H1 (cell line): Measurements from ENCODE around the gene OR5B2. TPM values are rescaled to one million over a fixed set of nuclear protein-coding genes. Genes with fewer than 3 reads are reported as not detected.

ENCODE experiments used
- CTCF ChIA-PET: fragments of 300-600 bp; sonication (Branson Sonifier 250); formaldehyde crosslinking; loops from one replicate; lab custom pipeline; 2021; ENCODE audit not compliant: partially characterized antibody; lab: Charles Lee
- POLR2A ChIA-PET: fragments of 300-600 bp; sonication (Branson Sonifier 250); formaldehyde crosslinking; loops from one replicate; lab custom pipeline; 2021; ENCODE audit warnings: inconsistent platforms; ENCODE audit not compliant: partially characterized antibody; lab: Charles Lee
- DNase-seq, 2 experiments: peaks; one replicate each; pipeline versions ENCODE4 v3.0.0 to v3.0.0-alpha.2; 2010 to 2022; ENCODE audit warnings: low spot score in 2 of 2, low read depth in 1 of 2, mixed read lengths in 1 of 2
- FAIRE-seq: peaks from 2 replicates; lab custom pipeline; 2011; peaks lifted over from hg19 to GRCh38; lab: Jason Lieb, UNC
- H2AFZ ChIP-seq: 2 replicates; pipeline ENCODE4 v1.8.1; 2012; ENCODE audit warnings: low read length, inconsistent platforms
- H2AK5ac ChIP-seq: 2 replicates; pipeline ENCODE4 v1.6.1; 2013; ENCODE audit warnings: low read depth, low read length
- H2BK120ac ChIP-seq: replicated peaks from 2 replicates; pipeline ENCODE3; 2013; ENCODE audit warnings: low read depth, low read length, inconsistent platforms
- H2BK12ac ChIP-seq: 2 replicates; pipeline ENCODE4 v1.6.1; 2013; ENCODE audit warnings: low read depth, low read length
- H2BK15ac ChIP-seq: 2 replicates; pipeline ENCODE4 v1.6.1; 2013; ENCODE audit warnings: low read length
- H2BK20ac ChIP-seq: 2 replicates; pipeline ENCODE4 v1.6.1; 2013; ENCODE audit warnings: low read length
- H2BK5ac ChIP-seq: 2 replicates; pipeline ENCODE4 v1.6.1; 2013; ENCODE audit warnings: low read depth, low read length
- H3K14ac ChIP-seq: 2 replicates; pipeline ENCODE4 v1.6.1; 2013; ENCODE audit warnings: inconsistent platforms; ENCODE audit not compliant: insufficient read length
- H3K18ac ChIP-seq: 2 replicates; pipeline ENCODE4 v1.6.1; 2013; ENCODE audit warnings: low read length; ENCODE audit errors: extremely low read depth
- H3K23ac ChIP-seq: 2 replicates; pipeline ENCODE4 v1.6.1; 2013; ENCODE audit warnings: inconsistent platforms; ENCODE audit not compliant: insufficient read length
- H3K23me2 ChIP-seq: 2 replicates; pipeline ENCODE4 v1.6.1; 2013; ENCODE audit warnings: low read depth, low read length
- H3K27ac ChIP-seq: 2 replicates; pipeline ENCODE4 v1.6.1; 2011; ENCODE audit warnings: low read depth, low read length, inconsistent platforms
- H3K27me3 ChIP-seq, 4 experiments: replicated peaks in 1 of 4; 1 replicate in 1 of 4; 2 replicates in 3 of 4; pipeline versions ENCODE4 v1.6.1 to v1.8.1; 2011 to 2013; ENCODE audit warnings: low read length in 3 of 4, mild to moderate bottlenecking in 3 of 4, inconsistent platforms in 2 of 4, mixed read lengths in 2 of 4, moderate library complexity in 1 of 4; ENCODE audit not compliant: control insufficient read depth in 3 of 4, insufficient read depth in 3 of 4; ENCODE audit errors: extremely low read depth in 1 of 4
- H3K36me3 ChIP-seq, 4 experiments: 2 replicates each; pipeline versions ENCODE4 v1.6.1 to v1.8.1; 2011 to 2013; ENCODE audit warnings: mild to moderate bottlenecking in 4 of 4, low read length in 3 of 4, moderate library complexity in 2 of 4, control low read depth in 1 of 4, inconsistent platforms in 1 of 4; ENCODE audit not compliant: insufficient read depth in 4 of 4, control insufficient read depth in 2 of 4
- H3K4ac ChIP-seq: replicated peaks from 2 replicates; pipeline ENCODE3; 2013; ENCODE audit warnings: low read length, low read depth, mixed read lengths, inconsistent platforms; ENCODE audit not compliant: insufficient read length
- H3K4me1 ChIP-seq, 4 experiments: replicated peaks in 1 of 4; 1 replicate in 1 of 4; 2 replicates in 3 of 4; pipeline versions ENCODE4 v1.6.1 to v1.8.1; 2011 to 2013; ENCODE audit warnings: low read length in 3 of 4, inconsistent platforms in 2 of 4, mixed read lengths in 1 of 4; ENCODE audit not compliant: insufficient read depth in 4 of 4, control insufficient read depth in 3 of 4
- H3K4me2 ChIP-seq, 2 experiments: 2 replicates each; pipeline versions ENCODE4 v1.6.1 to v1.8.1; 2011 to 2013; ENCODE audit warnings: low read depth in 2 of 2, low read length in 2 of 2, control low read depth in 1 of 2, inconsistent platforms in 1 of 2, mild to moderate bottlenecking in 1 of 2; ENCODE audit not compliant: insufficient read depth in 1 of 2
- H3K4me3 ChIP-seq, 4 experiments: fragments of 200-600, 300-600 bp in 1 of 4; sonication (generic), shearing (Covaris generic), sonication (Bioruptor Twin) in 1 of 4; 2 replicates each; pipeline versions ENCODE4 v1.5.1 to v1.8.1; 2011 to 2016; ENCODE audit warnings: low read length in 4 of 4, low read depth in 3 of 4, control low read depth in 2 of 4, inconsistent platforms in 2 of 4, mild to moderate bottlenecking in 2 of 4, mixed read lengths in 1 of 4, moderate library complexity in 1 of 4; ENCODE audit not compliant: insufficient read depth in 2 of 4; ENCODE audit errors: extremely low read depth in 1 of 4
- H3K56ac ChIP-seq: replicated peaks from 2 replicates; pipeline ENCODE3; 2013; ENCODE audit warnings: low read depth, mild to moderate bottlenecking, mixed read lengths, low read length, inconsistent platforms; ENCODE audit not compliant: insufficient read length
- H3K79me1 ChIP-seq: 2 replicates; pipeline ENCODE4 v1.6.1; 2013; ENCODE audit warnings: low read depth, low read length, control low read depth
- H3K79me2 ChIP-seq, 2 experiments: 2 replicates each; pipeline versions ENCODE4 v1.6.1 to v1.8.1; 2012 to 2013; ENCODE audit warnings: low read length in 2 of 2, mild to moderate bottlenecking in 2 of 2, inconsistent platforms in 1 of 2; ENCODE audit not compliant: insufficient read depth in 2 of 2, control insufficient read depth in 1 of 2
- H3K9ac ChIP-seq, 4 experiments: replicated peaks in 1 of 4; 1 replicate in 1 of 4; 2 replicates in 3 of 4; pipeline versions ENCODE4 v1.6.1 to v1.8.1; 2011 to 2013; ENCODE audit warnings: low read depth in 3 of 4, low read length in 3 of 4, control low read depth in 2 of 4, mild to moderate bottlenecking in 2 of 4, moderate library complexity in 2 of 4, inconsistent platforms in 1 of 4; ENCODE audit errors: extremely low read depth in 1 of 4
- H3K9me3 ChIP-seq, 2 experiments: 2 replicates each; pipeline versions ENCODE4 v1.6.1 to v1.8.1; 2012 to 2013; ENCODE audit warnings: mild to moderate bottlenecking in 2 of 2, moderate library complexity in 2 of 2, control low read depth in 1 of 2, inconsistent platforms in 1 of 2, low read depth in 1 of 2, low read length in 1 of 2, mixed read lengths in 1 of 2; ENCODE audit not compliant: insufficient read depth in 2 of 2
- H4K20me1 ChIP-seq, 2 experiments: replicated peaks in 1 of 2; 2 replicates each; pipeline versions ENCODE3 to v1.8.1; 2011 to 2013; ENCODE audit warnings: inconsistent platforms in 2 of 2, low read length in 2 of 2, mild to moderate bottlenecking in 1 of 2; ENCODE audit not compliant: insufficient read depth in 2 of 2, control insufficient read depth in 1 of 2
- H4K5ac ChIP-seq: 2 replicates; pipeline ENCODE4 v1.6.1; 2013; ENCODE audit warnings: low read length, low read depth, mixed read lengths, inconsistent platforms; ENCODE audit not compliant: insufficient read length
- H4K8ac ChIP-seq: 2 replicates; pipeline ENCODE4 v1.8.0; 2013; ENCODE audit warnings: mild to moderate bottlenecking, moderate library complexity, low read length, inconsistent platforms; ENCODE audit not compliant: insufficient read depth; ENCODE audit errors: extremely low read depth
- H4K91ac ChIP-seq: replicated peaks from 2 replicates; pipeline ENCODE3; 2013; ENCODE audit warnings: low read length, mixed read lengths, inconsistent platforms; ENCODE audit not compliant: insufficient read length
- CEBPB ChIP-seq: IDR thresholded peaks from 2 replicates; pipeline ENCODE4 v1.6.1; 2012; ENCODE audit warnings: low read depth, low read length
- GABPA ChIP-seq: IDR thresholded peaks from 2 replicates; pipeline ENCODE4 v1.6.1; 2011; ENCODE audit warnings: mild to moderate bottlenecking, low read length, moderate library complexity, borderline replicate concordance; ENCODE audit not compliant: insufficient read depth
- GTF2F1 ChIP-seq: IDR thresholded peaks from 2 replicates; pipeline ENCODE4 v1.6.1; 2012; ENCODE audit warnings: low read depth, low read length, improper control_type of control experiment, borderline replicate concordance
- HDAC6 ChIP-seq: IDR thresholded peaks from one replicate; pipeline ENCODE4 v1.7.1; 2012; ENCODE audit warnings: low read depth, mild to moderate bottlenecking, inconsistent platforms, low read length, moderate library complexity
- KDM4A ChIP-seq: IDR thresholded peaks from one replicate; pipeline ENCODE4 v1.7.1; 2012; ENCODE audit warnings: low read depth, mild to moderate bottlenecking, moderate library complexity, low read length, inconsistent platforms; ENCODE audit not compliant: severe bottlenecking
- KDM5A ChIP-seq: fragments of 200-600 bp; IDR thresholded peaks from 2 replicates; pipeline ENCODE4 v1.7.1; 2012; ENCODE audit warnings: mild to moderate bottlenecking, low read length, inconsistent platforms, mixed read lengths
- NRF1 ChIP-seq: IDR thresholded peaks from 2 replicates; pipeline ENCODE4 v1.6.1; 2011; ENCODE audit warnings: mild to moderate bottlenecking, low read depth, low read length, improper control_type of control experiment
- RBBP5 ChIP-seq: IDR thresholded peaks from 2 replicates; pipeline ENCODE4 v1.7.1; 2012; ENCODE audit warnings: low read depth, mild to moderate bottlenecking, inconsistent platforms, low read length, moderate library complexity, borderline replicate concordance
- SAP30 ChIP-seq: fragments of 300-600 bp; sonication (generic); IDR thresholded peaks from 2 replicates; pipeline ENCODE4 v1.7.1; 2012; ENCODE audit warnings: low read length, moderate library complexity, mild to moderate bottlenecking, inconsistent platforms; ENCODE audit not compliant: insufficient read depth, insufficient replicate concordance
- SIX5 ChIP-seq: IDR thresholded peaks from 2 replicates; pipeline ENCODE4 v1.6.1; 2011; ENCODE audit warnings: mild to moderate bottlenecking, low read depth, low read length
- SP1 ChIP-seq: IDR thresholded peaks from 2 replicates; pipeline ENCODE4 v1.6.1; 2011; ENCODE audit warnings: low read depth, low read length
- SRF ChIP-seq: IDR thresholded peaks from 2 replicates; pipeline ENCODE4 v1.6.1; 2011; ENCODE audit warnings: mild to moderate bottlenecking, low read depth, low read length, moderate library complexity
- TCF12 ChIP-seq: IDR thresholded peaks from 2 replicates; pipeline ENCODE4 v1.6.1; 2011; ENCODE audit warnings: low read depth, mild to moderate bottlenecking, low read length
- polyA plus RNA-seq, 7 experiments: library from polyadenylated mRNA; depleted of rRNA in 3 of 7; stranded (reverse) in 5 of 7; unstranded in 2 of 7; fragments of >200 nt in 5 of 7; fragments of 200-250 nt in 2 of 7; gene quantifications; 1 replicate in 5 of 7; 2 replicates in 1 of 7; 4 replicates in 1 of 7; pipeline versions ENCODE4 v1.2.1 to v1.2.3, GENCODE V29; 2011 to 2013; ENCODE audit warnings: missing spikeins in 2 of 7, mixed read lengths in 2 of 7
- total RNA-seq: library from RNA; stranded (reverse); fragmentation: NEBNext Ultra II Directional; extraction: Animal tissue kit (Norgen Biotek cat#: 25700); gene quantifications from 2 replicates; pipeline ENCODE4 v1.2.1, GENCODE V29; 2021
- TF ChIP-seq, protein P1 (sequence below): IDR thresholded peaks from 2 replicates; pipeline ENCODE4 v1.6.1; 2012; ENCODE audit warnings: low read length, inconsistent platforms

OR5B2 gene
- total and polyA plus RNA-seq, 2 of the 8 experiments (the other 6 are each of a cell fraction or from before 2014, with no cell fraction given): 0.06 TPM; not detected in 1

DNA sequence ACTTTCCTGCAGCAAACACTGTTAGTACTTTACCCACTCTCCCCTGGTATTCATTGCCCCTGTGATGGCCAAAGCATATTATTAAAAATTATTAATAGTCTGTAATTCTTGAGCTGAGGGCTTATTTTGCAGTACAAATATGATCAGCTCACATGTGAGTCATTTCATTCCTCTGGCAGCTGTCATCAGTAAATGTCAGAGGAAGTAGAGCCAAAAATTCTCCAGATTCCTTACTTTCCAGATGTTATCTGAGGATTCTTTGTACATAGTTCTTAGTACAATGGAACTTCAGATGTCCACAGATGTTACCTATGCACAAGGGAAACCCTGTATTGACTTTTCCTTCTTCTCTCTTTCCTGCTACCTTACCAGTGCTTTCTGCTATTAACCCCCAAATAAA is 33.7 kb downstream of the OR5B2 start:
- no peak overlapping the region for H3K9ac ChIP-seq
- H2BK20ac ChIP-seq: no peak overlapping the region
- H3K18ac ChIP-seq: no peak overlapping the region
- H3K23me2 ChIP-seq: no peaks in the 10 kb centered on the region
- H2BK120ac ChIP-seq: no peak overlapping the region
- H3K14ac ChIP-seq: no peak overlapping the region
- TF ChIP-seq GTF2F1 (no peak), SIX5 (no peak), SAP30 (no peak), TCF12 (no peak), KDM4A (no peak), CEBPB (no peak), NRF1 (no peak), HDAC6 (no peak), SRF (no peak), KDM5A (no peak), GABPA (no peak), SP1 (no peak), RBBP5 (no peak)
- TF ChIP-seq, protein P1, sequence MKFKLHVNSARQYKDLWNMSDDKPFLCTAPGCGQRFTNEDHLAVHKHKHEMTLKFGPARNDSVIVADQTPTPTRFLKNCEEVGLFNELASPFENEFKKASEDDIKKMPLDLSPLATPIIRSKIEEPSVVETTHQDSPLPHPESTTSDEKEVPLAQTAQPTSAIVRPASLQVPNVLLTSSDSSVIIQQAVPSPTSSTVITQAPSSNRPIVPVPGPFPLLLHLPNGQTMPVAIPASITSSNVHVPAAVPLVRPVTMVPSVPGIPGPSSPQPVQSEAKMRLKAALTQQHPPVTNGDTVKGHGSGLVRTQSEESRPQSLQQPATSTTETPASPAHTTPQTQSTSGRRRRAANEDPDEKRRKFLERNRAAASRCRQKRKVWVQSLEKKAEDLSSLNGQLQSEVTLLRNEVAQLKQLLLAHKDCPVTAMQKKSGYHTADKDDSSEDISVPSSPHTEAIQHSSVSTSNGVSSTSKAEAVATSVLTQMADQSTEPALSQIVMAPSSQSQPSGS: no peak
- H2BK5ac ChIP-seq: no peak overlapping the region
- peaks cover 10 to 22% of the 10 kb centered on the region in 2 experiments for H3K9me3 ChIP-seq
- no peak overlapping the region for H4K8ac ChIP-seq
- FAIRE-seq (no peak), DNase-seq (no peak)
- ChIA-PET CTCF (no interaction called here), POLR2A (no interaction called here)
- H2AFZ ChIP-seq: no peak overlapping the region
- no peak overlapping the region for H3K56ac ChIP-seq
- H3K36me3 ChIP-seq: no peaks in the 10 kb centered on the region
- no peaks in the 10 kb centered on the region for H3K79me1 ChIP-seq
- no peak overlapping the region for H3K4me2 ChIP-seq
- no peaks in the 10 kb centered on the region for H3K27me3 ChIP-seq
- no peak overlapping the region for H2AK5ac ChIP-seq
- no peak overlapping the region for H3K27ac ChIP-seq
- no peaks in the 10 kb centered on the region for H3K79me2 ChIP-seq
- H2BK12ac ChIP-seq: no peak overlapping the region
- H3K4me3 ChIP-seq: no peak overlapping the region
- no peak overlapping the region for H4K5ac ChIP-seq
- H3K4ac ChIP-seq: no peak overlapping the region
- H4K20me1 ChIP-seq: no peaks in the 10 kb centered on the region
- no peak overlapping the region for H3K23ac ChIP-seq
- H4K91ac ChIP-seq: no peak overlapping the region
- H3K4me1 ChIP-seq: no peaks in the 10 kb centered on the region
- H2BK15ac ChIP-seq: no peak overlapping the region
